ENCODE data around the gene IFI16.

The IFI16 gene

DNA sequence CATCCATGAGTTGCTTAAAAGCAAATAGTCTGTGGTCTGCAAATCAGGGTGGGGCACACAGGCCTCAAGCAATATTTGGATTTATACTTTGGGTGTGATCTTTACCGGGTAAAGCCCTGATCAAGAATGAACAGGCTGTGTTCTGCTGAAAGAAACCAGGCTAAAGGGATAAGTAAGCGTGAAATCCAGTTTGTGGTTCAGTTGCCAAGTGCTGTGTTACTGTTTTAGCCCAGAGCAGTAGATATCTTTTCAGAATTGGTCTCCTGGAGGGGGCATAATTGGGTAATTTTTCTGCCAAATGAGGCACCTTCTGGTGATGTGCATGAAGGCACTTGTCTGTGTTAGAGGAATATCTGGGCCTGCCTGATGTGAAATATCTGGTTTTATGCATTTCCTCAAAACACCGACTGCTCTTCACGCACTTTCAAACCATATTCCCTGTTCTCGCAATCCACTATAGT, 45.5 kb downstream of the IFI16 start:
- in situ Hi-C loops (cut with HindIII; ENCODE audit: low sequenced_read_pairs): no loop called here

DNA sequence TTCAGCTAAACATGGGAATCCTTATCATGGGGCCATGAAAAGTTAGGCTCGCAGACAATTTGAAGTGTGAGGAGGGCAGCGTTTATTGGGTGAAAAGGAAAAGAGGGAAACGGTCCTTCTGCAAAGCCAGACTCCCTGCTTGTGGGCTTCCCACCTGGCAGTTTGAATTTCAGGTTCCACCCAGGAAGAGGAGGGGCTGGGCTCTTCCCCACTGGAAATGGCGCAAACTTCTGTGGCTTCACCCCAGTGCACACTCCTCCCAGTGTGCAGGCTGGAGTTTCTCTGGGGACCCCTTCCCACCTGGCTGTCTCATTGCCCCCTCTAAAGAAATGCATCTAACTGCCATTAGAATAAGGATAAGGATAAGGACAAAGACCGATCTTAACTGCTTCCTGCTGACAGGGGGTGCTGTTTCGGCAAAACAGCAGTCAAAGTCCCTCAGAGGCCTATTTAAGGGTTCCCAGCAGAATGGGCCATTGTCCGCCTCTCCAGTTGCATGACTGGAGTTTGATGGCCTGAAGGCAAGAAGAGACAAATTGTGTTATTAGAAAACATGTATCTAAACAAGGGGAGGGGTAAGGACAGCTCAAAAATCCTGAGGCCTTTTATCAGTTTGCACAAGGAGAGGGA, 46.5 kb downstream of the IFI16 start:
- in situ Hi-C loops (cut with HindIII; ENCODE audit: low sequenced_read_pairs): no loop called here

- in situ Hi-C loops (cut with HindIII; ENCODE audit: low sequenced_read_pairs): no loop called here
These were observed 49.0 kb downstream of the IFI16 start for GRCh38 chr1:159058751-159059150.

- in situ Hi-C loops (cut with HindIII; ENCODE audit: low sequenced_read_pairs): no loop called here
These were observed 55.4 kb downstream of the IFI16 start for GRCh38 chr1:159065106-159065505.

DNA sequence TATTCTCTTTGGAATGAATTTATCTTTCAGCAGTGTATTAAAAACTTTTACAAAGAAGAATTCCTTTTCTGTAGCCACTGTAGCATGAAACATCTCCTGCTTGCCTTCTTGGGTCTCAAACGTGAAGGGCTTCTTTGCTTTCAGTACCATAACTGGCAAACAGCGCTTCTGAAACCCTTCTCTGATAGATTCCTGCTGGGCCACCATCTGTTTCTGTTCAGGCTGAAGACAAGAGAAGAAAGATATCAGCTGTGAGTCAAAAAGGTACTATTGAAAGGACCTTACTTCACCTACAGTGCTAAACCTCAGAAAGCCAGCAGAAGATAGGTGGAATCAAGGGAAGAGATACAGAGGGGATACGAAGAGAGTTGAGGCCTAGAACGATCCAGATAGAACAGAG, 56.4 kb downstream of the IFI16 start:
- in situ Hi-C loops (cut with HindIII; ENCODE audit: low sequenced_read_pairs): no loop called here

GRCh38 chr1:159067699-159068621, 58.3 kb downstream of the IFI16 start:
- in situ Hi-C loops (cut with HindIII; ENCODE audit: low sequenced_read_pairs): no loop called here

GRCh38 chr1:159068886-159069285, 59.2 kb downstream of the IFI16 start:
- in situ Hi-C loops (cut with HindIII; ENCODE audit: low sequenced_read_pairs): no loop called here

DNA sequence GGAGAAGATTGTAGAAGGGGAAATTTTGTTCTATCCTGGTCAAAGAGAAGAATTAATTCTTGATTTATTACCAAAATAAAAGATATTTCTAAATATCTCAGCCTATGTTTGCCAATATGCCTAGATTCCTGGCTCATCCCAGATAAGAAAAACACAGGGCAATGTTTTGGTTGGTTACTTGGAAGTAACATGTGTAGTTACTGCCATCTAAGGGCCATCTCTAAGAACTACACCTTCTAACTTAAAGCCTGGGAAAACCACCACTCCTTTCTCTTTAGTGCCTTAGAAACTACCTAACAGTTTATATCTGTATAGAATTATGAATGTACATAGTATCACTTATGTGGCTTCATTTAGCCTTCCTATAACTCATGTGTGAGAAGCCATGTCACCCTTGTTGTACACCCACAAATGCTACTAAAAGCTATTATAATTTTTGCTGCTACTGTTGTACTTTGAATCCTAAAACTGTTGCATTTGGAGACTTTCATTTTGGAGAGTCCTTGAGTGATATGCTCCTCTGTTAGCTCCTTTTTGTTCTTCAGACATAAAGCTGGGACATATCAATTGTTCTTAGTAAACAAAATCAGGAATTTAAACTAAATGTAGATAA, 62.4 kb downstream of the IFI16 start:
- in situ Hi-C loops (cut with HindIII; ENCODE audit: low sequenced_read_pairs): no loop called here

DNA sequence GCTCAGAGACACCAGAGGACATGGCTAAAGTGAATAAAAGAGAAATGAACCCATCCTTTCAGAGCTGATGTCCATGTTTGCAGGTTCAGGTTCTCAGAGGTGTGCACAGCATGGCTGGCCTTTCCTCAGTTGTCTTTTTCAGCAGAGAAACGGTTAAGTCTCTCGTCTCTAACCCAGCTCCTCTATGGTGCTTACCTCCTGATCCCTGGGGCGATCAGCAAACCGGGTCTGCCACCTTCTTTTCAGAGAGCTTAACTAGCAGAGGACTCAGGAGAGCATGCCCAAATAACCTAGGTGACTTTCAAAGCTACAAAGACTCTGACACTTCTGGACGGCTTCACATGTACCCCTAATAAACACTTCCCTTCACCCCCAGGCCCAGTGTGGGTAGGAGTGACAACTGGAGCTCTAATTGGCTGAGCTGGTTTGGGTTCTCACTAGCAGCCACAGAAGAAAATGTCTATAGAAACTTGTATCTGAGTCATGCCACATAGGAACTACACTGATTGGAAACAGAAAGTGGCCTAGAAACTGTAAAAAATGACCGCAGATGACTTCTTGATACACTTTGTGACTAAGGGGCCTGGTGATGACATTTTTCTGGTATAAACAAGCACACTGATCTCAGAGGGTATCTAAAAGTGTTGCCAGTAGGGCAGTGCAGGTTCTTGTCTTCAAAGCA, 66.9 kb downstream of the IFI16 start, which contains the start of gene AIM2:
Gene AIM2, minus strand, starts transcription at position 329 of the 682 bp plus-strand sequence. CDS start 3,267 bp downstream, outside the sequence.
- in situ Hi-C loops (cut with HindIII; ENCODE audit: low sequenced_read_pairs): no loop called here

GRCh38 chr1:159077120-159077961, 67.6 kb downstream of the IFI16 start:
- in situ Hi-C loops (cut with HindIII; ENCODE audit: low sequenced_read_pairs): no loop called here

- in situ Hi-C loops (cut with HindIII; ENCODE audit: low sequenced_read_pairs): no loop called here
These were observed 69.8 kb downstream of the IFI16 start for GRCh38 chr1:159079525-159079924.

GRCh38 chr1:159081626-159082025, 71.9 kb downstream of the IFI16 start:
- in situ Hi-C loops (cut with HindIII; ENCODE audit: low sequenced_read_pairs): no loop called here

GRCh38 chr1:159083013-159083412, 73.3 kb downstream of the IFI16 start:
- in situ Hi-C loops (cut with HindIII; ENCODE audit: low sequenced_read_pairs): no loop called here

GRCh38 chr1:159084152-159084551, 74.4 kb downstream of the IFI16 start:
- in situ Hi-C loops (cut with HindIII; ENCODE audit: low sequenced_read_pairs): no loop called here

- in situ Hi-C loops (cut with HindIII; ENCODE audit: low sequenced_read_pairs): no loop called here
These were observed 75.2 kb downstream of the IFI16 start for GRCh38 chr1:159084867-159085266.

DNA sequence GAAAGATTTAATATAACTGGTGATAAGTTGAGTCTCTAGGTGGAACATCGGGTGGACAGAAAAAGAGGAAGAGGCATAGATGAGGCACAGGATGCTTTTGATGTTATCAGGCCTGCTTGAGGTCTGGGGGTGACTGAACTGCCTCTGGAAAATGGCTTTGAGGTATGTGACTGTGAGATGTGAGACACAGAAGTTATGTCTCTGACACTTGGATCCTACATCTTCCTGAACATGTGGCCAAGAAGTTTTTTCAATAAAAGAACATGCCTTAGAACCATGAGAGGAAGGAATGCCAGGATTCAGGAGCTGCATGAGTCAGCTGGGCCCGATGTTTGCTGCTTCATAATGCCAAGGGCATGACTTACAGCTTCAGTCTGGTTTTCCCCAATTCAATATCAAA, 78.3 kb downstream of the IFI16 start:
- in situ Hi-C loops (cut with HindIII; ENCODE audit: low sequenced_read_pairs): no loop called here

DNA sequence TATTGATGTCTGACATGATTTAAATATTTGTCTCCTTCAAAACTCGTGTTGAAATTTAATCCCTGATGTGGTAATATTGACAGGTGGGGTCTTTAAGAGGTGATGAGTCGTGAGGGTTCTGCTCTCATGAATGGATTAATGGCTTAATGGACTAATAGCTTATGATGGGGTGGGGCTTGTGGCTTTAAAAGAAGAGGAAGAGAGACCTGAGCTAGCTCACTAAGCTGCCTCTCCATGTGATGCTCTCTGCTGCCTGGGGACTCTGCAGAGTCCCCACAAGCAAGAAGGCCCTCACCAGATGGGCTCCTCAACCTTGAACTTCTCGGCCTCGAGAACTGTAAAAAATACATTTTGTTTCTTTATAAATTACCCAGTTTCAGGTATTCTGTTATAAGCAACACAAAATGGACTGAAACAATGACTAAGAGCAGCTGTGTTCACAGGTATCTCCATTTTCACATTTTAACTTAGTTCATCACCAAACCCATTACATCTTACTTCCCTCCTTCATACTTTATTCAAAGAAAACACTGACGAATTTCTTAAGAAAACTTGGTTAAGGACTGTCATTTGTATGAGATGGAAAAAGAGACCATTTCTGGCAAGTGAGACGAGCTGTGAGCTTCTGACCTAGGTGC, 79.0 kb downstream of the IFI16 start:
- in situ Hi-C loops (cut with HindIII; ENCODE audit: low sequenced_read_pairs): no loop called here

DNA sequence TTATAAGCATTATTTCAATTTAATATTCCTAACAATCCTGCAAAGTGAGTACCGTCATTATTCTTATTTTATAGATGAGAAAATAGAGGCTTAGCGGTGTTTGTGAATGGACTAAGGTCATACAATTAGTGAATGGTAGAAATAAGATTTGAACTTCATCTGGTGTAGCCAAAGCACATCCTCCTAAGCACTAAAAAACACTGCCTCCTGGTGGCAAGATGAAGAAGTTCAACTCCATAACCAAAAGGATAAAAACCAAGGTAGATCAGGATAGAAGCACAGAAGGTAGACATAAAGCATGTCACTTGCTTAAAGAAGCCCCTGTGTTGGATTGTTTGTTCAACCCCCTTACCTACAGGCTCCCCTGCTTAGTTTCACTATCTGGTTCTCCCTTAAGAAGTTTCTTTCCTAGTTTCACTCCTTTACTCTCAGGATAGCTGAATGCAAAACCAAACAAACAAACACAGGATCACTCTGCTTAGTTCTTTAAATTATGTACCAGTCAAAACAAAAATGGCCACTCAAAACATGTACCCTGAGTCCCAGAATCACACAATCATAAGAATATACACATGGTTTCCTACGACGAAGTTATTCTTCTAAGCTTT, 79.6 kb downstream of the IFI16 start:
- in situ Hi-C loops (cut with HindIII; ENCODE audit: low sequenced_read_pairs): no loop called here

Measured in DLD1 (cell line).